HepG2 (cell line): ENCODE measurements around the gene SPNS1. TPM values are rescaled to one million over a fixed set of nuclear protein-coding genes. Genes with fewer than 3 reads are reported as not detected.

ENCODE experiments used
- AGO2 ChIP-seq: fragments of 200-400 bp; formaldehyde crosslinking; optimal IDR thresholded peaks from 2 replicates; pipeline ENCODE3; 2017; ENCODE audit warnings: mild to moderate bottlenecking, low read depth, low read length, moderate library complexity
- CBX1 ChIP-seq: IDR thresholded peaks from one replicate; pipeline ENCODE4 v1.6.1; 2016; ENCODE audit warnings: antibody characterized with exemption, low read depth
- GTF2F1 ChIP-seq: fragments of 150-350 bp; IDR thresholded peaks from 2 replicates; pipeline ENCODE4 v1.6.1; 2014; ENCODE audit warnings: low read length
- HES4 ChIP-seq: sonication (generic); formaldehyde crosslinking; IDR thresholded peaks from 2 replicates; pipeline ENCODE4 v1.9.0; 2021; ENCODE audit warnings: mild to moderate bottlenecking, missing genetic modification reagents, borderline replicate concordance
- HIVEP1 ChIP-seq: sonication (generic); formaldehyde crosslinking; IDR thresholded peaks from 2 replicates; pipeline ENCODE4 v1.4.0; 2020; ENCODE audit warnings: mild to moderate bottlenecking, missing genetic modification reagents
- MAX ChIP-seq: IDR thresholded peaks from 2 replicates; pipeline ENCODE4 v1.6.1; 2012; ENCODE audit warnings: inconsistent platforms
- NPAS2 ChIP-seq: sonication (generic); formaldehyde crosslinking; IDR thresholded peaks from 2 replicates; pipeline ENCODE4 v1.8.0; 2022; ENCODE audit warnings: mild to moderate bottlenecking, missing genetic modification reagents, borderline replicate concordance
- SPEN ChIP-seq: sonication (generic); formaldehyde crosslinking; IDR thresholded peaks from 2 replicates; pipeline ENCODE4 v1.5.1; 2020; ENCODE audit warnings: low read depth, mild to moderate bottlenecking, missing genetic modification reagents
- ZBTB40 ChIP-seq, 2 experiments: fragments of 450-650 bp in 1 of 2; sonication (generic) in 1 of 2; formaldehyde crosslinking in 1 of 2; IDR thresholded peaks; 2 replicates each; pipeline versions ENCODE4 v1.6.1 to v1.8.0; 2016 to 2022; ENCODE audit warnings: antibody characterized with exemption in 1 of 2, mild to moderate bottlenecking in 1 of 2, missing genetic modification reagents in 1 of 2
- ZNF709 ChIP-seq: sonication (generic); formaldehyde crosslinking; IDR thresholded peaks from 2 replicates; pipeline ENCODE4 v1.5.0; 2020; ENCODE audit warnings: mild to moderate bottlenecking, missing genetic modification reagents
- polyA plus RNA-seq, 8 experiments: library from polyadenylated mRNA; depleted of rRNA in 3 of 8; stranded (reverse) in 7 of 8; unstranded in 1 of 8; fragments of >200 nt; fragmentation: Illumina TruSeq in 4 of 8; extraction: Trizol in 4 of 8; gene quantifications; 2 replicates each; pipeline versions ENCODE4 v1.2.1 to v1.2.3, GENCODE V29; 2011 to 2016; ENCODE audit warnings: low read depth in 4 of 8, missing spikeins in 1 of 8, mixed read lengths in 1 of 8; ENCODE audit not compliant: insufficient read depth in 1 of 8
- total RNA-seq, 5 experiments: library from RNA; depleted of rRNA; stranded (reverse); fragments of >200 nt; fragmentation: Illumina TruSeq; extraction: Trizol; gene quantifications; 2 replicates each; pipeline ENCODE4 v1.2.3, GENCODE V29; 2016; ENCODE audit warnings: low read depth in 1 of 5
- TF ChIP-seq, protein P1 (sequence below): sonication (generic); formaldehyde crosslinking; IDR thresholded peaks from 2 replicates; pipeline ENCODE4 v1.4.0; 2020; ENCODE audit warnings: mild to moderate bottlenecking, missing genetic modification reagents
- TF ChIP-seq, protein P2 (sequence below): sonication (generic); formaldehyde crosslinking; IDR thresholded peaks from 2 replicates; pipeline ENCODE4 v1.4.0; 2020; ENCODE audit warnings: missing genetic modification reagents

SPNS1 gene
- total and polyA plus RNA-seq, 2 of the 13 experiments (the other 11 are each of a cell fraction or from before 2014, with no cell fraction given): 25.6 to 38.8 TPM

GRCh38 chr16:28975158-28975599, 601 bp downstream of the SPNS1 start (continued):
- TF ChIP-seq ZBTB40 (IDR thresholded peaks at IDR 0.05): no peak
- TF ChIP-seq ZBTB40 (CRISPR knock-in tag; IDR thresholded peaks at IDR 0.05): no peak
- TF ChIP-seq GTF2F1: no peak
- no peak for TF ChIP-seq HES4 (CRISPR knock-in tag)
- no peak for TF ChIP-seq ZNF709 (CRISPR knock-in tag)
- TF ChIP-seq, protein P1, sequence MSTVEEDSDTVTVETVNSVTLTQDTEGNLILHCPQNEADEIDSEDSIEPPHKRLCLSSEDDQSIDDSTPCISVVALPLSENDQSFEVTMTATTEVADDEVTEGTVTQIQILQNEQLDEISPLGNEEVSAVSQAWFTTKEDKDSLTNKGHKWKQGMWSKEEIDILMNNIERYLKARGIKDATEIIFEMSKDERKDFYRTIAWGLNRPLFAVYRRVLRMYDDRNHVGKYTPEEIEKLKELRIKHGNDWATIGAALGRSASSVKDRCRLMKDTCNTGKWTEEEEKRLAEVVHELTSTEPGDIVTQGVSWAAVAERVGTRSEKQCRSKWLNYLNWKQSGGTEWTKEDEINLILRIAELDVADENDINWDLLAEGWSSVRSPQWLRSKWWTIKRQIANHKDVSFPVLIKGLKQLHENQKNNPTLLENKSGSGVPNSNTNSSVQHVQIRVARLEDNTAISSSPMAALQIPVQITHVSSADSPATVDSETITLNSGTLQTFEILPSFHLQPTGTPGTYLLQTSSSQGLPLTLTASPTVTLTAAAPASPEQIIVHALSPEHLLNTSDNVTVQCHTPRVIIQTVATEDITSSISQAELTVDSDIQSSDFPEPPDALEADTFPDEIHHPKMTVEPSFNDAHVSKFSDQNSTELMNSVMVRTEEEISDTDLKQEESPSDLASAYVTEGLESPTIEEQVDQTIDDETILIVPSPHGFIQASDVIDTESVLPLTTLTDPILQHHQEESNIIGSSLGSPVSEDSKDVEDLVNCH (CRISPR knock-in tag): no peak
- no peak for TF ChIP-seq SPEN (CRISPR knock-in tag)
- TF ChIP-seq HIVEP1 (CRISPR knock-in tag): no peak
- TF ChIP-seq AGO2: peak; percentile 68
- no peak for TF ChIP-seq MAX
- TF ChIP-seq CBX1: no peak
- TF ChIP-seq, protein P2, sequence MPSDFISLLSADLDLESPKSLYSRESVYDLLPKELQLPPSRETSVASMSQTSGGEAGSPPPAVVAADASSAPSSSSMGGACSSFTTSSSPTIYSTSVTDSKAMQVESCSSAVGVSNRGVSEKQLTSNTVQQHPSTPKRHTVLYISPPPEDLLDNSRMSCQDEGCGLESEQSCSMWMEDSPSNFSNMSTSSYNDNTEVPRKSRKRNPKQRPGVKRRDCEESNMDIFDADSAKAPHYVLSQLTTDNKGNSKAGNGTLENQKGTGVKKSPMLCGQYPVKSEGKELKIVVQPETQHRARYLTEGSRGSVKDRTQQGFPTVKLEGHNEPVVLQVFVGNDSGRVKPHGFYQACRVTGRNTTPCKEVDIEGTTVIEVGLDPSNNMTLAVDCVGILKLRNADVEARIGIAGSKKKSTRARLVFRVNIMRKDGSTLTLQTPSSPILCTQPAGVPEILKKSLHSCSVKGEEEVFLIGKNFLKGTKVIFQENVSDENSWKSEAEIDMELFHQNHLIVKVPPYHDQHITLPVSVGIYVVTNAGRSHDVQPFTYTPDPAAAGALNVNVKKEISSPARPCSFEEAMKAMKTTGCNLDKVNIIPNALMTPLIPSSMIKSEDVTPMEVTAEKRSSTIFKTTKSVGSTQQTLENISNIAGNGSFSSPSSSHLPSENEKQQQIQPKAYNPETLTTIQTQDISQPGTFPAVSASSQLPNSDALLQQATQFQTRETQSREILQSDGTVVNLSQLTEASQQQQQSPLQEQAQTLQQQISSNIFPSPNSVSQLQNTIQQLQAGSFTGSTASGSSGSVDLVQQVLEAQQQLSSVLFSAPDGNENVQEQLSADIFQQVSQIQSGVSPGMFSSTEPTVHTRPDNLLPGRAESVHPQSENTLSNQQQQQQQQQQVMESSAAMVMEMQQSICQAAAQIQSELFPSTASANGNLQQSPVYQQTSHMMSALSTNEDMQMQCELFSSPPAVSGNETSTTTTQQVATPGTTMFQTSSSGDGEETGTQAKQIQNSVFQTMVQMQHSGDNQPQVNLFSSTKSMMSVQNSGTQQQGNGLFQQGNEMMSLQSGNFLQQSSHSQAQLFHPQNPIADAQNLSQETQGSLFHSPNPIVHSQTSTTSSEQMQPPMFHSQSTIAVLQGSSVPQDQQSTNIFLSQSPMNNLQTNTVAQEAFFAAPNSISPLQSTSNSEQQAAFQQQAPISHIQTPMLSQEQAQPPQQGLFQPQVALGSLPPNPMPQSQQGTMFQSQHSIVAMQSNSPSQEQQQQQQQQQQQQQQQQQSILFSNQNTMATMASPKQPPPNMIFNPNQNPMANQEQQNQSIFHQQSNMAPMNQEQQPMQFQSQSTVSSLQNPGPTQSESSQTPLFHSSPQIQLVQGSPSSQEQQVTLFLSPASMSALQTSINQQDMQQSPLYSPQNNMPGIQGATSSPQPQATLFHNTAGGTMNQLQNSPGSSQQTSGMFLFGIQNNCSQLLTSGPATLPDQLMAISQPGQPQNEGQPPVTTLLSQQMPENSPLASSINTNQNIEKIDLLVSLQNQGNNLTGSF (CRISPR knock-in tag): peak; percentile 41; the same call in 1 of the 2 replicates
- TF ChIP-seq NPAS2 (CRISPR knock-in tag): no peak
